Measurements from ENCODE around the gene CHPF2.

Gene CHPF2

GRCh38 chr7:151189038-151189437, 43.2 kb upstream of the CHPF2 start:
- no peak for DNase-seq (ENCODE audit: low read depth)
- no peak overlapping the region for H3K4me3 ChIP-seq (ENCODE audit: low read depth, low read length)
- TF ChIP-seq, protein P1, sequence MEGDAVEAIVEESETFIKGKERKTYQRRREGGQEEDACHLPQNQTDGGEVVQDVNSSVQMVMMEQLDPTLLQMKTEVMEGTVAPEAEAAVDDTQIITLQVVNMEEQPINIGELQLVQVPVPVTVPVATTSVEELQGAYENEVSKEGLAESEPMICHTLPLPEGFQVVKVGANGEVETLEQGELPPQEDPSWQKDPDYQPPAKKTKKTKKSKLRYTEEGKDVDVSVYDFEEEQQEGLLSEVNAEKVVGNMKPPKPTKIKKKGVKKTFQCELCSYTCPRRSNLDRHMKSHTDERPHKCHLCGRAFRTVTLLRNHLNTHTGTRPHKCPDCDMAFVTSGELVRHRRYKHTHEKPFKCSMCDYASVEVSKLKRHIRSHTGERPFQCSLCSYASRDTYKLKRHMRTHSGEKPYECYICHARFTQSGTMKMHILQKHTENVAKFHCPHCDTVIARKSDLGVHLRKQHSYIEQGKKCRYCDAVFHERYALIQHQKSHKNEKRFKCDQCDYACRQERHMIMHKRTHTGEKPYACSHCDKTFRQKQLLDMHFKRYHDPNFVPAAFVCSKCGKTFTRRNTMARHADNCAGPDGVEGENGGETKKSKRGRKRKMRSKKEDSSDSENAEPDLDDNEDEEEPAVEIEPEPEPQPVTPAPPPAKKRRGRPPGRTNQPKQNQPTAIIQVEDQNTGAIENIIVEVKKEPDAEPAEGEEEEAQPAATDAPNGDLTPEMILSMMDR (IDR thresholded peaks at IDR 0.05; ENCODE audit: insufficient read depth, low read depth, low read length, missing control alignments): no peak

GRCh38 chr7:151191544-151191943, 40.7 kb upstream of the CHPF2 start:
- no peak overlapping the region for H3K4me3 ChIP-seq (ENCODE audit: low read depth, low read length)
- no peak for DNase-seq (ENCODE audit: low read depth)
- TF ChIP-seq, protein P1 (IDR thresholded peaks at IDR 0.05; ENCODE audit: insufficient read depth, low read depth, low read length, missing control alignments): no peak

- DNase-seq (ENCODE audit: low read depth): no peak
- TF ChIP-seq, protein P1 (IDR thresholded peaks at IDR 0.05; ENCODE audit: insufficient read depth, low read depth, low read length, missing control alignments): no peak
- no peak overlapping the region for H3K4me3 ChIP-seq (ENCODE audit: low read depth, low read length)
These were observed 40.2 kb upstream of the CHPF2 start for GRCh38 chr7:151192002-151192539.

DNA sequence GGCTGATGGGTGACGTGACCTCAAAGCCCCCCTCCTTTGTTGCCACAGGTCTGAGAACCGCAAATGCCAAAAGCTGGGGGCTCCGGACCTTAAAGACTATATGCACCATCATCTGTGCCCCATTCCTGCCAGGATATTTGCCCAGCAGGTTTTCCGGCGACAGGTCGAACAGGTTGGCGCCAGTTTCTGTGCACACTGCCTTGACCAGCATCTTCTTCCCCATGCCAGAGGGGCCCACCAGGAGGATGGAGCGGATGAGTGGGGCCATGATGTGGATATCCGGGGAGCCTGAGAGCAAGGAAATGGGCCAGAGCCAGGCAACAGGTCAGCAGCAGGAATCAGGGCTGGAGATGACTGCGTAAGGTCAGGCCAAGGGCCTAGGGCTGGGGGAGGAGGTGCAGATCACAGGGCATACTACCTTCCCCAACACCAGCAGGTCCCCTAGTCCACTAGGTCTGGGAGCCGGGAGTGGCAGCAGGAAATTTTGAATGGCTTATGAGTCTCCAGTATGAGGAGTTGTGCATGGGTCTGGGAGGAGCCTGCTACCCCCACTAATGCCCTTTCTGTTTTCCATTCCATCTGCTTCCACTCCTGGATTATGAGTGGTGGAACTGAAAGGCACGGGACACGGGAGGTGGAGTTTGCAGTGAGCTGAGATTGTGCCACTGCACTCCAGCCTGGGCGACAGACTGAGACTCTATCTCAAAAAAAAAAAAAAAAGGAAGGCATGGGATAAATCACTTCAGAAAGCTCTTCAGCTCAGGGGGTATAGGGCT, 38.9 kb upstream of the CHPF2 start:
- no peak overlapping the region for H3K4me3 ChIP-seq (ENCODE audit: low read depth, low read length)
- no peak for DNase-seq (ENCODE audit: low read depth)
- TF ChIP-seq, protein P1 (IDR thresholded peaks at IDR 0.05; ENCODE audit: insufficient read depth, low read depth, low read length, missing control alignments): no peak

DNA sequence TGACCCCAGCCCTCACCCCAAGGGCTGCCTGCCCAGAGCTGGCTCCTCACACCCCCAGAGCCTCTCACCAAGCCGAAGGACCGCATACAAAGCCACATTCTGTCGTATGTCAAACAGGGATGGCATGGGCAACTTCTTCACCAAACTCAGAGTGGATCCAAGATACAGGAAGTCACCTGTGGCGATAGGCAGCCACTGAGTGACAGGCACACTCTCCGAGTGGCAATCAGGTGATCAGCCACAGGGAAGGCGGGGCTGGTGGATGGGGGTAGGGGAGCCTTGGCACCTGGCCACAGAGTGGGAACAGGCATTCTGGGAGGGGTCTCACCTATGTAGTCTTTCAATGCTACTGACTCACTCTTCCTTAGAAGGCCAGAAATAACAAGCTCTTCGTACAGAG, 38.1 kb upstream of the CHPF2 start:
- TF ChIP-seq, protein P1 (IDR thresholded peaks at IDR 0.05; ENCODE audit: insufficient read depth, low read depth, low read length, missing control alignments): no peak
- no peak for DNase-seq (ENCODE audit: low read depth)
- H3K4me3 ChIP-seq (ENCODE audit: low read depth, low read length): no peak overlapping the region

DNA sequence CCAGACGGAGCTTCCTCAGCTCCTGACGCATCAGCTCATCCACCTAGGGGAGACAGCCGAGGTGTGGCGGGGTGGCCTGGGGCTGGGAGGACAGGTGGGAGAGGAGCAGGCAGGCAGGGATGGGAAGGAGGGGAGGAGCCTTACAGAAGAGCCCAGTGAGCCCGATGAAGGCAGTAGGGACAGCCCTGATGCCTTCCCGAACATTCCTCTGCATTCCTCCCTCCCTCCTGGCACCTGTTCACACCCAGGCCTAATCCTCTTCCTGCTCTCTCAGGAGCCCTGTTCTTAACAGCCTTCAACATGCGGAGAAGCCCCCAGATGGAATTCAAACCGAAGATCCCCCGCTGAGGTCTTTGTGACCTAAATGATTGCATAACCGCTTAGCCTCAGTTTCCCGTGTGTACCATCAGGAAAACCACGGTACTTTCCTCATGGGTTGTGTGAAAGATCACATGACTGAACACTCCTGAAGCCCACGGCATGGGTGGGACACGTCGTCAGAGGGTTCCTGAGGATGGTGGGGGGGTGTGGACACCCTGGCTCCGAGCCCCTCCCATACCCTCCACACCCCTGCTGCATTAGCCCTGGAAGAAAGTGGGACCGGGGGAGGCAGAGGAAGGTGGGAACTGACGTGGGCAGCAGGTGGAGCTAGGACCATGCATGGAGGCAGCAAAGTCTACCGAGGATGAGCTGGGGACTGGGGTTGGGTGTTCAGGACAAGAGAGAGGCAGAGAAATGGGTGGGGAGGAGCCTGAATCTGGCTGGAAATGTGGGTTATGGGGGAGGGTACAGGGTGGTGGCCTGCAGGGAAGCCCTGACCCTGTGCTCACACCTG, 36.5 kb upstream of the CHPF2 start:
- DNase-seq (ENCODE audit: low read depth): no peak
- TF ChIP-seq, protein P1 (IDR thresholded peaks at IDR 0.05; ENCODE audit: insufficient read depth, low read depth, low read length, missing control alignments): no peak
- no peak overlapping the region for H3K4me3 ChIP-seq (ENCODE audit: low read depth, low read length)

All from GM12865 (cell line).